ENCODE measurements around the gene H2BW2. TPM values are rescaled to one million over a fixed set of nuclear protein-coding genes. Genes with fewer than 3 reads are reported as not detected.

H2BW2 gene
- total and polyA plus RNA-seq, 2 of the 13 experiments (the other 11 are each of a cell fraction or from before 2014, with no cell fraction given) = not detected

GRCh38 chrX:104084534-104085277, 45.0 kb downstream of the H2BW2 start:
- Histone ChIP-seq H3K4me1 (ENCODE audit: insufficient read depth, low read length) (no peaks in the 10 kb centered on the region), H3K36me3 (replicated peaks in 1 of 2; ENCODE audit: control insufficient read depth in 1 of 2, insufficient read depth in 2 of 2, low read length in 2 of 2) (no peaks in the 10 kb centered on the region), H4K20me1 (ENCODE audit: insufficient read depth, low read length) (no peaks in the 10 kb centered on the region), H3K27ac (ENCODE audit: extremely low read length, insufficient read depth, low read length) (no peak overlapping the region), H3K4me3 (replicated peaks in 1 of 3; ENCODE audit: insufficient read depth in 1 of 3, low read depth in 2 of 3, low read length in 3 of 3) (no peak overlapping the region), H3K4me2 (ENCODE audit: low read depth, low read length) (no peak overlapping the region), H3K79me2 (ENCODE audit: insufficient read depth, low read length) (no peaks in the 10 kb centered on the region), H3K9ac (ENCODE audit: insufficient read depth, low read depth, low read length) (no peak overlapping the region), H2AFZ (ENCODE audit: low read length) (no peak overlapping the region), H3K9me3 (ENCODE audit: low read length) (no peaks in the 10 kb centered on the region), H3K27me3 (ENCODE audit: control insufficient read depth in 1 of 2, insufficient read depth in 2 of 2, low read length in 2 of 2) (no peaks in the 10 kb centered on the region)
- intact Hi-C loops (cut with micrococcal nuclease; ENCODE audit: unreplicated experiment) = no loop called here
- ChIA-PET POLR2A (no interaction called here), CTCF (ENCODE audit: low intra/inter-chr PET ratio, low total read pairs) (no interaction called here)
- in situ Hi-C loops (cut with HindIII; ENCODE audit: extremely low pct_ligation_motif_present, low pct_unique_long_range_greater_than_20kb) = no loop called here
- no peak for FAIRE-seq
- WGBS (ENCODE audit: low lambda C conversion rate) = no CpG with 5 or more reads among the region's 5 CpGs
- no peak for DNase-seq (ENCODE audit: low spot score)
- ATAC-seq = no peak
- no TSS peak for BruUV-seq (replicated peaks)
- TF ChIP-seq ZNF510 (CRISPR knock-in tag; IDR thresholded peaks at IDR 0.05; ENCODE audit: low read depth) (no peak), GATA4 (IDR thresholded peaks at IDR 0.05; ENCODE audit: borderline replicate concordance, low read depth) (no peak), MLXIP (CRISPR knock-in tag; IDR thresholded peaks at IDR 0.05; ENCODE audit: borderline replicate concordance) (no peak), PCBP1 (IDR thresholded peaks at IDR 0.05; ENCODE audit: borderline replicate concordance, low read depth, low read length) (no peak), NCOA5 (CRISPR knock-in tag; IDR thresholded peaks at IDR 0.05) (no peak), HMGA1 (CRISPR knock-in tag; conservative IDR thresholded peaks at IDR 0.05) (no peak), GABPB1 (CRISPR knock-in tag; IDR thresholded peaks at IDR 0.05) (no peak), HDAC1 (CRISPR knock-in tag; IDR thresholded peaks at IDR 0.05) (no peak), RBAK (CRISPR knock-in tag; IDR thresholded peaks at IDR 0.05) (no peak), KIAA2018 (CRISPR knock-in tag; IDR thresholded peaks at IDR 0.05; ENCODE audit: borderline replicate concordance) (no peak), MYC (CRISPR knock-in tag; IDR thresholded peaks at IDR 0.05; ENCODE audit: borderline replicate concordance) (no peak)
